ENCODE data around the gene FUT8. TPM values are rescaled to one million over a fixed set of nuclear protein-coding genes. Genes with fewer than 3 reads are reported as not detected.

FUT8 gene
- total and polyA plus RNA-seq, 9 donors: 18.1 to 51.1 (median 27.4) TPM

- DNase-seq: no peak
- TF ChIP-seq POLR2A (IDR thresholded peaks at IDR 0.05) (no peak), CTCF (IDR thresholded peaks at IDR 0.05) (no peak), EP300 (IDR thresholded peaks at IDR 0.05) (no peak)
- Histone ChIP-seq H3K4me1 (ENCODE audit: insufficient read depth) (no peaks in the 10 kb centered on the region), H3K36me3 (no peaks in the 10 kb centered on the region), H3K27ac (no peak overlapping the region), H3K4me3 (no peak overlapping the region), H3K27me3 (no peaks in the 10 kb centered on the region), H3K9me3 (no peaks in the 10 kb centered on the region)
- 72 to 86% (median 73%) methylated on average over 2 of the region's 2 CpGs for WGBS, 3 donors
- intact Hi-C loops (cut with DNase I): no loop called here
Observed at GRCh38 chr14:65731933-65732506, 319.5 kb downstream of the FUT8 start.

GRCh38 chr14:65738339-65738738 is 325.8 kb downstream of the FUT8 start:
- 71 to 85% (median 83%) methylated on average over 4 of the region's 4 CpGs for WGBS, 3 donors
- Histone ChIP-seq H3K9me3 (no peaks in the 10 kb centered on the region), H3K4me3 (no peak overlapping the region), H3K4me1 (ENCODE audit: insufficient read depth) (no peaks in the 10 kb centered on the region), H3K36me3 (no peaks in the 10 kb centered on the region), H3K27ac (no peak overlapping the region), H3K27me3 (no peaks in the 10 kb centered on the region)
- no peak for DNase-seq
- intact Hi-C loops (cut with DNase I): no loop called here
- TF ChIP-seq POLR2A (IDR thresholded peaks at IDR 0.05): no peak
- no peak for TF ChIP-seq CTCF (IDR thresholded peaks at IDR 0.05)
- TF ChIP-seq EP300 (IDR thresholded peaks at IDR 0.05): no peak

- no peak overlapping the region for H3K27ac ChIP-seq
- no peaks in the 10 kb centered on the region for H3K36me3 ChIP-seq
- no peaks in the 10 kb centered on the region for H3K4me1 ChIP-seq (ENCODE audit: insufficient read depth)
- H3K4me3 ChIP-seq: no peak overlapping the region
- H3K27me3 ChIP-seq: no peaks in the 10 kb centered on the region
- H3K9me3 ChIP-seq: no peaks in the 10 kb centered on the region
- DNase-seq: no peak
- 93 to 96% (median 94%) methylated on average over 8 of the region's 8 CpGs for WGBS, 3 donors
- intact Hi-C loops (cut with DNase I): no loop called here
- no peak for TF ChIP-seq POLR2A (IDR thresholded peaks at IDR 0.05)
- no peak for TF ChIP-seq CTCF (IDR thresholded peaks at IDR 0.05)
- no peak for TF ChIP-seq EP300 (IDR thresholded peaks at IDR 0.05)
Observed at GRCh38 chr14:65745396-65746190, 333.1 kb downstream of the FUT8 start.

- H3K27me3 ChIP-seq: no peaks in the 10 kb centered on the region
- intact Hi-C loops (cut with DNase I): no loop called here
- 95 to 99% (median 97%) methylated on average over 2 of the region's 2 CpGs for WGBS, 3 donors
- H3K4me3 ChIP-seq: no peak overlapping the region
- H3K4me1 ChIP-seq (ENCODE audit: insufficient read depth): no peaks in the 10 kb centered on the region
- H3K27ac ChIP-seq: no peak overlapping the region
- no peaks in the 10 kb centered on the region for H3K36me3 ChIP-seq
- no peak for DNase-seq
- TF ChIP-seq POLR2A (IDR thresholded peaks at IDR 0.05) (no peak), EP300 (IDR thresholded peaks at IDR 0.05) (no peak), CTCF (IDR thresholded peaks at IDR 0.05) (no peak)
- no peaks in the 10 kb centered on the region for H3K9me3 ChIP-seq
Observed at GRCh38 chr14:65748796-65749195, 336.3 kb downstream of the FUT8 start.
